NCI-H526 (cell line): ENCODE results near the gene LGALS7.

Experiments
- DNase-seq, 2 experiments: peaks; one replicate each; lab custom pipeline; 2025; lab: John Stamatoyannopoulos, UW

LGALS7 gene

DNA sequence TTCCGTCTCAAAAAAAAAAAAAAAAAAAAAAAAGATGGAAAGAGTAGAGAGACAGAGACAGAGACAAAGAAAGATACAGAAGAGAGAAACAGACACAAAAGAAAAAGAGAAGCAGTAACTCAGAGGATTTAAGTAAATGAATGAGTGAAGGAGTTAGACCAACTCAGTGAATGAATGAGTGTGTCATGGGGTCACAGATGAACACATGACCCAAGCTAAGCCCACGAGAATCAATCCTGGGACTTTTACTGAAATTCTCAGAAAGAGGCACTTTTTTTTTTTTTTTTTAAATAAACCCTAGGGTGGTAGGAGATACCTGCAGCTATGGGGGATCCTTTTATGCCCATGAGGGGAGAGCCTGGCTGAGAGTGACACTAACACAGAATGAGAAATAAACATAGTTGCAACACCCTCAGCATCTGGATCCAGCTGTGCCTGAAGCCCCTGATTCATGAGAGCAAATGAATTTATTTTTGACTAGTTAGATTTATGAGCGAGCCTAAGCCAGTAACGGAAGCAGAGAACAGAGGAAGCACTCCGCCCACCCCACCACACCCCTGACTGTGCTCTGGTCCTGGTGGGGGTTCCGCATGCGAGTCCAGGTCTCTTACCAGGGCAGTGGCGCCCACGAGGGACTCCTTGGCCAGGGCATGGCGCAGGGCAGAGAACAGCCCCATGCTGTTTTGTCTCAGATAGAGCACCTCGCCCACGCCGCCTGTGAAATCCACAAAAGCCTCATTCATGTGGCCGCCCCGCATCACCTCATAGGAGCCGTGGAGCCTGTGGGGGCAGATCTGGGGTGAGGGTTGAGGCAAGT, 33.7 kb downstream of the LGALS7 start:
- DNase-seq = no peak

DNA sequence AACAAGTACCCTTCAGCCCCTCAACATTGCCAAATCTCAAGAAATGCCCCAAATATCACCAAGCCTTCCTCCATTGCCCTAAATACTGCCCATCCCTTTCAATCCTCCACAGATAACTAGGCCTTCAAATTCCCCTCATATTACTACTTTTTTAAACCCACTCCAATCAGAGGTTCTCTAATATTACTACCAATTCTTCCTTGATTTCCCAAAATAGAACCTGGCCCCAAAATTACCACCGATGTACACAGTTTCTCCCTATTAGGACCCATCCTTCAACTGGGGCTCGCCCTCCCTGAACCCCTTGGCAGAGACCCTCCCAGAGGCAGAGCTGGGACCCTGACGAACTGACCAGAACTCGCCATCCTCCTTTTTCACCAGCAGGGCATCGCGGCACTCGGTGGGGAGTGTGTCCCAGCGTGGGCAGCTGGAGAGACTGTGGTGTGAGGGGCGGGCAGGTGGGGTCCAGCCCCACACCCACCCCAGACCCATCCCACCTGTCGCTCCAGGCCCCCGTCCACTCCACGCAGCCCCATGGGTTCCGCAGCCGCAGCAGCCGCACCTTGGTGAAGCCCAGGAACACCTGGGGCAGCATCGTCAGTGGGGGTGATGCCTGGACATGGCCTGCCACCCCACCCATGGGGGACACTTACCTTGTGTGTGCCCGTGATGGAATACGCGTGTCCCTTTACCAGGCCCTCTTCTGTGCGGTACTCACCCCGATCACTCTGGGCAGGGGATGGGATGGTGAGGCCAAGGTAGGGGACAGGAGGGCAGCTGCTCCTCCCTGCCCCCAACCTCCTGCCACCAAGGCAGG, 35.2 kb downstream of the LGALS7 start:
- DNase-seq = no peak

GRCh38 chr19:38737281-38737865, 35.9 kb downstream of the LGALS7 start:
- DNase-seq = no peak

GRCh38 chr19:38736413-38737280, 36.7 kb downstream of the LGALS7 start:
- peak; percentile 60 to 89 for DNase-seq

DNA sequence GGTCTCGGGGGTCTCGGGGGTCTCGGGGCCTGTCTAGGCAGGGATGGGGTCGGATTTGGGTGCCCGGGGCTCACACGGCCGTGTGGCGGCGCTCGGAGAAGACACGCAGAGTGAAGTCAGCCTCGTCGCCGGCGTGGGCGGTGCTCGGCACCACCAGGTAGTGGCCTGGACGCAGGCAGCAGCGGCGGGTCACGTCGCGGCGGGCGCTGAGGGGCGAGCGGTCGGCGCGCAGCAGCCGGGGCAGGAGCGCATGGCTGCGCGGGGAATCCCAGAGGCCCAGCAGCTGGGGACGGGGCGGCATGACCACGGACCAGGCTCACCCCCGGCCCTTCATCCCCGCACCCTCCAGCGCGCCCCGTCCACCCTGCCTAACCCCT, 37.3 kb downstream of the LGALS7 start:
- DNase-seq = peak in 1 of 2 experiments; percentile 72

- DNase-seq = peak in 1 of 2 experiments; percentile 71
Observed at GRCh38 chr19:38735257-38735686, 38.0 kb downstream of the LGALS7 start.

DNA sequence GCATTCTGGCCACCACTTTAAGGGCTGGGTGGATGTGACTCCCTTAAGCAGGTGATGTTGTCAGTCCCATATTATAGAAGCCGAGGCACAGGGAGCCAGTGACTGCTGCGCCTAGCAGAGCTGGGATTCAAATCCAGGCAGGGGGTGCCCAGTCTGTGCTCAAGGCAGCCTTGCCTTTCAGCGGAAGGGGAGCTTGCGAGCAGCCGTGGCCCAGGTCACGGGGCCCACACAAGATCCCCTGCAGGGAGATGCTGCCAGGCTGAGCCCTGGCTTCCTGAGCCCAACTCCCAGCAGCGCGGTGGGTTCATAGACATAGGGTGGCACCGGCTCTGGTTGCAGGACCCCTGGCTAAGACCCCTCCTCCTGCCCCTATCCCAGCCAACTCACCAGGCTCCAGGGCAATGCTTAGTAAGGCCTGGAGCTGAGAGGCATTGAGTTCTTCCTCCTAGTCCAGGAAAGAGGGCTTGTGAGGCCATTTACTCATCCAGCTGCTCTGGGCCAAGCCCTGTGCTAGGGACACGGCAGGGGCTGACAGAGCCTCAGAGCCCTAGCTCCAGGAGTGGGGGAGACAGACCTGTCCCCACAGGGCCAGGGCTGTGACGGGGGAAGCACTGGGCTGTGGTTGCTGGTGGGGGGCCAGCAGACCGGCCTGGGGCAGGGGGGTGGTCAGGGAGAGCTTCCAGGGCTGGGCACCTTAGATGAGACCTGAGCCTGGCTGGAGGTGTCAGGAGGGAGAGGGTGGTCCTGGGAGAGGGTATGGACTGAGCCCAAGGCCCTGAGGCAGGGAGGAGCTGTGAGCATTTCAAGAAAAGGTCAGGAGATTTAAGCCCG, 38.7 kb downstream of the LGALS7 start:
- no peak for DNase-seq

DNA sequence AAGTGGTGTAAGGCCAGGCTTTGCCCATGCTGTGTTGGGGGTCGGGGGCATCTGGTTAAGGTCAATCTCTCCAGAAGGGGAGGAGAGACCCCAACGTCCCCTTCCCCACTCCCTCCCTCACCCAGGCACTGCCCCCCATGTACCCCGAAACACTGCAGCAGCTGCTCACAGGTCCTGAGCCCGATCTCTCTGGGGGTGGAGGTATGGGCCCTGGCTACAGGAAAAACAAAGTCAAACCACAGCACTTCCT, 39.2 kb downstream of the LGALS7 start:
- no peak for DNase-seq

- no peak for DNase-seq
Observed at GRCh38 chr19:38733493-38734175, 39.7 kb downstream of the LGALS7 start.

DNA sequence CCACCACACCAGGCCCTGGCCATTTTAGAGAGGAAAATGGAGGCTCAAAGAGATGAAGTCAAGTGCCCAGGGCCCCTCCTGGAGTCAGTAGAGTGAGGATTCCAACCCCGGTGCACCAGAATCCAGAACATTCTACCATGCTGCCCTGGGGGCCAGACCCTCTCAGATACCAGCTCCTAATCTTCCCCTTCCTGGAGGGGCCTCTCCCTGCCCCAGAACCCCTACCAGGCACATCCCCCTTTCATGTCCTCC, 40.1 kb downstream of the LGALS7 start:
- DNase-seq = no peak

- DNase-seq = no peak
Observed at GRCh38 chr19:38731654-38732301, 41.5 kb downstream of the LGALS7 start.

DNA sequence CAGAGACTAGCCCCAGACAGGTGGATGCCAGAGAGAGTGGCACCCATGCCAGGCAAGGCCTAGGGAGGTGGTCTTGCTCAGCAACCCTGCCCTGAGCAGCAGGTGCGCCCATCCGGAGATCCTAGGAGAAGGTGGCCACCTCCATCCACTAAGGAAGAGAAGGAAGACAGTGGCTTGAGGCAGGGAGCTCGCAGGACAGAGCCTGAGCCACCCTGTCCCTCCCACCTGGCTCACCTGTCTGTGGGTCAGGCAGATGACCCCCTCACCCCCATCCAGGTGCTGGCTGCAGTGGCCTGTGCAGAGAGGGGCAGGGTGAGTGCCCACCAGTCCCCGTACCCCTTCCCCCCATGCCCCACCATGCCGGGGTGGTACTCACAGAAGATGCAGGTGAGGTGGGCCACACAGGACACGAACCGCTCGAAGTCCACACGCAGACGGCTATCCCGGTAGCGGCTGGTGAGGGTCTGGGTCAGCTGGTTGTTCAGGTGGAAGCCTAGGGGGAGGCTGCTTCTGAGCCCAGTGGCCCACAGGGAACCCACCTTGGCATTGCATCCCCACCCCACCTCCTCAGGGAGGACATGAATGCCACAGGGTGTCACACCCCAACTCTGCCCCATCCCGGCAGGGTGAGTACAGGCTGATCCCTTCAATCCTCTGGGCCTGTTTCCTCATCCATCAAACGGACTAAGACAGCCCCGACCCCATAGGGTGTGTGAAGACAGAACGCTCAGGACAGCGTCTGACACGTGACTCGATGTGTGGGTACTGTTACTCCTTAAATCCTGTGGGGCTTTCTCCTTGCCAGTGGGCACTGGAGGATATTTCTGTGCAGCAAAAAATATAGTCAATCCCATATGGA, 42.4 kb downstream of the LGALS7 start:
- DNase-seq = no peak

DNA sequence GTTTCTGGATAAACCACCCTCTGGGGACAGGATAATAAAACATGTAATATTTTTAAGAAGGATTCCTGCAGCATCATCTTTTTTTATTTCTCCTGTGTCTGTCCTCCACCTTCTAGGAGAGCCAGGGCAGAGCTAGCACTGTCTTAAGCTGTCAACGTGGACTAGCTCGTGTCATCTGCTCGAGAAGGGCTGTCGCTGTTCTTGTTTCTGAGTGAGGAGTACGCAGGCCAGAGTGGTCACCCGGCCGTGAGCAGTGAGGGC, 42.9 kb downstream of the LGALS7 start:
- no peak for DNase-seq

DNA sequence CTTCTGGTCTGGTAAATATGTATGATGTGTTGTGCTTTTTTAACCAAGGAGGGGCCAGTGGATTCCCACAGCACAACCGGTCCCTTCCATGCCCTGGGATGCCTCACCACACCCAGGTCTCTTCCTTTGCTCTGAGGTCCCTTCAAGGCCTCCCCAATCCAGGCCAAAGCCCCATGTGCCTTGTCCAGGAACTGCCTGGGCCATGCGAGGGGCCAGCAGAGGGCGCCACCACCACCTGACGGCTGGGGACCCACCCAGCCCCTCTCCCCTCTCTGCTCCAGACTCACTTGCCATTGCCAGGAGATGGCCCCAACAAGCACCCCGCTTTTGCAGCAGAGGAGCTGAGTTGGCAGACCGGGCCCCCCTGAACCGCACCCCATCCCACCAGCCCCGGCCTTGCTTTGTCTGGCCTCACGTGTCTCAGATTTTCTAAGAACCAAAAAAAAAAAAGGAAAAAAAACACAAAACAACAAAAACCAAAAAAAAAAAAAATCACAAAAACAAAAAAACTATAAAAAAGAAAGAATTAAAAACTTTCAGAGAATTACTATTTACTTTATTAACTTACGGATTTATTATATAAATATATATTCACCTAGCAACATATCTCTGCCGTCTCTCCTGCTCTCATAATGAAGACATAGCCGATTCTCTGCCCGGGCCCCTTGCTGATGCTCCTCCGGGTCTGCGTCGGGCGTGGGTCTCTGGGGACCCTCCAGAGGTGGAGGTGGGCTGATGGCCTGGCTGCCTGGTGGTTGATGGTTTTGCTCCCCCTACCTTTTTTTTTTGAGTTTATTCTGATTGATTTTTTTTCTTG, 43.5 kb downstream of the LGALS7 start:
- peak; percentile 40 to 86 for DNase-seq

DNA sequence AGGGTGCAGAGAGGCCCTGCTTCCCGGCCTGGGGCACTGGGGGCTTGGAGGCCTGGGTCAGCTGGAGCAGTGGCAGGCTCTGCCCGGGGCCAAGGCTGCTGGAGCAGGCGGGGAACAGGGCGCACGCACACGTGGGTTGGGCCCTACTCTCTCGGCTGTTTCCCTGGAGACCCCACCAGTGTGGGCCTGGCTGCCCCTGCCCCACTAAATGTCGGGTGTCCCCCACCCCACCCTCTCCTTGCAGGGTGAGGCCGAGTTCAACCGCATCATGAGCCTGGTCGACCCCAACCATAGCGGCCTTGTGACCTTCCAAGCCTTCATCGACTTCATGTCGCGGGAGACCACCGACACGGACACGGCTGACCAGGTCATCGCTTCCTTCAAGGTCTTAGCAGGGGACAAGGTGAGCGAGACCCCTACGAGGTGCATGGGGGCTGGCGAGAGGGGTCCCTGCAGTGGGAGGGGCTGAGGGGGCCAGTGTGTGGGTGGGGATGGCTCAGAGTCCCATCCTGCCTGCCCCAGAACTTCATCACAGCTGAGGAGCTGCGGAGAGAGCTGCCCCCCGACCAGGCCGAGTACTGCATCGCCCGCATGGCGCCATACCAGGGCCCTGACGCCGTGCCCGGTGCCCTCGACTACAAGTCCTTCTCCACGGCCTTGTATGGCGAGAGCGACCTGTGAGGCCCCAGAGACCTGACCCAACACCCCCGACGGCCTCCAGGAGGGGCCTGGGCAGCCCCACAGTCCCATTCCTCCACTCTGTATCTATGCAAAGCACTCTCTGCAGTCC, 44.4 kb downstream of the LGALS7 start:
- DNase-seq = no peak

DNA sequence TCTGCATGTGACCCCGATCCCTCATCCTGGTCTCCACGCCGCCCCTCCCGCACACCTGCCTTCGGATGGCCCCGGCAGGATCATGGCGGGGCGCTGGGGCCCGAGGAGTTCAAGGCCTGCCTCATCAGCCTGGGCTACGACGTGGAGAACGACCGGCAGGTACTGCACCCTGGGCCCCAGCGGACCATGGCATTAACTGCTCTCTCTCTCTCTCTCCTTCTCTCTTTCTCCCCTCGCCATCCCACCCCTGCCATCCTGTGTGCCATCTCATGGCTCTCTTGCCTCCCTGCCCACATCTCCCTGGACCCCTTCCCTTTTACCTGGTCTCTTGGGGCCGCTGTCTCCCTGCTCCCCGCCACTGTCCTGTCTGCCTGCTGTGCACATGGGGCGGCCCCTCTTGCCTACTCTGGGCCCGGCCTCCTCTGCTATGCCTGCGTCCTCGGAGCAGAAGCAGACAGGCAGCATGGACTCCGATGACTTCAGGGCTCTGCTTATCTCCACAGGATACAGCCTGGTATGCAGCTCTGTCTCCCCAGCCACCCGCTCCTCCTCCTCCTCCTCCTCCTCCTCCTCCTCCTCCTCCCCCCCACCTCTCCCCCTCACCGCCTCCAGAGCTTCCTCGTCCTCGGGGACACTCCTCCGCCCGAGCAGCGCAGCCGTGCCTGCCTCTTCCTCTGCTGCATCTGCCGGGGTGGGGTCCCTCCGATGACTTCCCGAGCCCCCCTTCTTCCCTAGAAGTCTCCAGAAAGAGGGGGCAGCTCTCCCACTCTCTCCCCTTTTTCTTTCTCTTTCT, 45.3 kb downstream of the LGALS7 start:
- DNase-seq = no peak

DNA sequence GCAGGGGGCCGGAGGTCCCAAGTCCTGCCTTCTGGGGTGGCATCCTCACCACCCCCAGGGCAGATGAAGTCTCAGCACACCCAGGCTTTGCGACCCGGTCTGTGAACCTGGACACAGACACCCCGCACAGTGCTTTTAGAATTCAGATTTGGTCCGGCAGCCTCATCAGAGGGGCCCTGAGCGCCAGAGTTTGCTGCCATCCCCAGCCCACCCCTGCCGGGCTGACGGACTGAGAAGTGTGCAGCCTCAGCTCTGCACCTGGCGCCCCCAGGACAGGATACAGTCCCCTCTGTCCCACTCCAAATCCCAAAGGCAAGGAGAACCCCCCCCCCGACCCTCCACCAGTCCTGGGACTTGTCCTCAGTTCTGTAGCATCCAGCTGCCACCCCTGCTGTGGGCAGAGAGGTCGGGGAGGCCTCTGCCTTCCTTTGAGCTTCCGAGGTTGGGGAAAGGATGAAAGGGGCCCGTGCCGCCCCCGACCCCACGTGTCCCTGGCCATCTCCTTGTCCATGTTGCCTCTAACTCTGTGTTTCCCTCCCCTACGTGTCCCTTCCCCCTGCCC, 45.9 kb downstream of the LGALS7 start:
- DNase-seq = no peak
